ENCODE data around the gene BPIFB6. TPM values are rescaled to one million over a fixed set of nuclear protein-coding genes. Genes with fewer than 3 reads are reported as not detected.

Gene BPIFB6
- total RNA-seq, 1 experiment from 2014 or later, result not detected

- CTCF ChIA-PET, result no interaction called here
- no TSS peak for BruUV-seq (replicated peaks)
- Histone ChIP-seq H3K9me3 (ENCODE audit: control insufficient read depth, insufficient read depth, low read depth, low read length) (no peaks in the 10 kb centered on the region), H3K27me3 (ENCODE audit: control insufficient read depth, insufficient read depth, low read length) (no peaks in the 10 kb centered on the region), H3K4me3 (ENCODE audit: low read depth in 2 of 2, low read length in 2 of 2) (no peak overlapping the region), H3K36me3 (ENCODE audit: control insufficient read depth, insufficient read depth, low read length) (no peaks in the 10 kb centered on the region), H3K27ac (ENCODE audit: low read length) (no peak overlapping the region), H3K4me1 (ENCODE audit: control insufficient read depth, insufficient read depth, low read length) (no peaks in the 10 kb centered on the region)
- in situ Hi-C loops (cut with HindIII; ENCODE audit: low pct_unique_long_range_greater_than_20kb, low sequenced_read_pairs), result no loop called here
- ATAC-seq (no peak), DNase-seq (ENCODE audit: low read depth, low spot score) (no peak)
- TF ChIP-seq, protein P1, sequence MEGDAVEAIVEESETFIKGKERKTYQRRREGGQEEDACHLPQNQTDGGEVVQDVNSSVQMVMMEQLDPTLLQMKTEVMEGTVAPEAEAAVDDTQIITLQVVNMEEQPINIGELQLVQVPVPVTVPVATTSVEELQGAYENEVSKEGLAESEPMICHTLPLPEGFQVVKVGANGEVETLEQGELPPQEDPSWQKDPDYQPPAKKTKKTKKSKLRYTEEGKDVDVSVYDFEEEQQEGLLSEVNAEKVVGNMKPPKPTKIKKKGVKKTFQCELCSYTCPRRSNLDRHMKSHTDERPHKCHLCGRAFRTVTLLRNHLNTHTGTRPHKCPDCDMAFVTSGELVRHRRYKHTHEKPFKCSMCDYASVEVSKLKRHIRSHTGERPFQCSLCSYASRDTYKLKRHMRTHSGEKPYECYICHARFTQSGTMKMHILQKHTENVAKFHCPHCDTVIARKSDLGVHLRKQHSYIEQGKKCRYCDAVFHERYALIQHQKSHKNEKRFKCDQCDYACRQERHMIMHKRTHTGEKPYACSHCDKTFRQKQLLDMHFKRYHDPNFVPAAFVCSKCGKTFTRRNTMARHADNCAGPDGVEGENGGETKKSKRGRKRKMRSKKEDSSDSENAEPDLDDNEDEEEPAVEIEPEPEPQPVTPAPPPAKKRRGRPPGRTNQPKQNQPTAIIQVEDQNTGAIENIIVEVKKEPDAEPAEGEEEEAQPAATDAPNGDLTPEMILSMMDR (IDR thresholded peaks at IDR 0.05), result no peak
- intact Hi-C loops (cut with micrococcal nuclease; ENCODE audit: unreplicated experiment), result no loop called here
- POLR2A ChIA-PET, result no interaction called here
Observed at GRCh38 chr20:32984631-32985354, 46.7 kb upstream of the BPIFB6 start.

DNA sequence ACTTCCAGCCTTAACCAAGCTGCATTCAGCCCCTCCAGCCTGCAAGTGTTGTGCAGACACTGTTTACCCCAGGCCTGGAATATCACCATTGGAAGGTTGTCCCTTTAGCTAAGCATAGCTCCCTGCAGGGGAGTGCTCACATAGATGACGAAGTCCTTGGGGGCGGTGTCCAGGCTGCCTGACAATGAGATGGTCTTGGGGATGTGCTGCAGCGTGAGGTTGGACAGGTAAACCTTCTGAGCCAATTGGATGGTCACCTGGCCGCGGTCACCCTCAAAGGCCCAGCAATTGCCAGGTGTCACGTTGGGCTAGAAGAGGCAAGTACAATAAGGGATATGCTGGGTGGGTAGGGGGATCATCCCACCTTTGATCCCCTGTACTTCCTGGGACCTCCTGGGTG is 45.9 kb upstream of the BPIFB6 start:
- TF ChIP-seq POLR2AphosphoS5 (IDR thresholded peaks at IDR 0.05; ENCODE audit: low read depth, low read length), result no peak
- TF ChIP-seq SIN3A (IDR thresholded peaks at IDR 0.05; ENCODE audit: borderline replicate concordance, insufficient read depth, low read depth, low read length), result no peak
- TF ChIP-seq, protein P1 (IDR thresholded peaks at IDR 0.05), result no peak
- no peak for TF ChIP-seq TCF7L2 (IDR thresholded peaks at IDR 0.05; ENCODE audit: low read depth, low read length)
- TF ChIP-seq, protein P2, sequence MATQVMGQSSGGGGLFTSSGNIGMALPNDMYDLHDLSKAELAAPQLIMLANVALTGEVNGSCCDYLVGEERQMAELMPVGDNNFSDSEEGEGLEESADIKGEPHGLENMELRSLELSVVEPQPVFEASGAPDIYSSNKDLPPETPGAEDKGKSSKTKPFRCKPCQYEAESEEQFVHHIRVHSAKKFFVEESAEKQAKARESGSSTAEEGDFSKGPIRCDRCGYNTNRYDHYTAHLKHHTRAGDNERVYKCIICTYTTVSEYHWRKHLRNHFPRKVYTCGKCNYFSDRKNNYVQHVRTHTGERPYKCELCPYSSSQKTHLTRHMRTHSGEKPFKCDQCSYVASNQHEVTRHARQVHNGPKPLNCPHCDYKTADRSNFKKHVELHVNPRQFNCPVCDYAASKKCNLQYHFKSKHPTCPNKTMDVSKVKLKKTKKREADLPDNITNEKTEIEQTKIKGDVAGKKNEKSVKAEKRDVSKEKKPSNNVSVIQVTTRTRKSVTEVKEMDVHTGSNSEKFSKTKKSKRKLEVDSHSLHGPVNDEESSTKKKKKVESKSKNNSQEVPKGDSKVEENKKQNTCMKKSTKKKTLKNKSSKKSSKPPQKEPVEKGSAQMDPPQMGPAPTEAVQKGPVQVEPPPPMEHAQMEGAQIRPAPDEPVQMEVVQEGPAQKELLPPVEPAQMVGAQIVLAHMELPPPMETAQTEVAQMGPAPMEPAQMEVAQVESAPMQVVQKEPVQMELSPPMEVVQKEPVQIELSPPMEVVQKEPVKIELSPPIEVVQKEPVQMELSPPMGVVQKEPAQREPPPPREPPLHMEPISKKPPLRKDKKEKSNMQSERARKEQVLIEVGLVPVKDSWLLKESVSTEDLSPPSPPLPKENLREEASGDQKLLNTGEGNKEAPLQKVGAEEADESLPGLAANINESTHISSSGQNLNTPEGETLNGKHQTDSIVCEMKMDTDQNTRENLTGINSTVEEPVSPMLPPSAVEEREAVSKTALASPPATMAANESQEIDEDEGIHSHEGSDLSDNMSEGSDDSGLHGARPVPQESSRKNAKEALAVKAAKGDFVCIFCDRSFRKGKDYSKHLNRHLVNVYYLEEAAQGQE (IDR thresholded peaks at IDR 0.05; ENCODE audit: insufficient read depth in 1 of 2, low read depth in 2 of 2, low read length in 1 of 2), result no peak
- Histone ChIP-seq H3K4me1 (ENCODE audit: control insufficient read depth, insufficient read depth, low read length) (no peaks in the 10 kb centered on the region), H3K9me3 (ENCODE audit: control insufficient read depth, insufficient read depth, low read depth, low read length) (no peaks in the 10 kb centered on the region), H3K27ac (ENCODE audit: low read length) (no peak overlapping the region), H3K27me3 (ENCODE audit: control insufficient read depth, insufficient read depth, low read length) (no peaks in the 10 kb centered on the region), H3K36me3 (ENCODE audit: control insufficient read depth, insufficient read depth, low read length) (no peaks in the 10 kb centered on the region), H3K4me3 (ENCODE audit: low read depth in 2 of 2, low read length in 2 of 2) (no peak overlapping the region)
- no peak for DNase-seq (ENCODE audit: low read depth, low spot score)
- no peak for ATAC-seq
- ChIA-PET POLR2A (no interaction called here), CTCF (interaction anchor here (0.5 kb wide), 1 partner anchor 67 kb away, joined by 4 read pairs; no protein-coding TSS in a partner anchor)
- intact Hi-C loops (cut with micrococcal nuclease; ENCODE audit: unreplicated experiment), result no loop called here
- no TSS peak for BruUV-seq (replicated peaks)
- in situ Hi-C loops (cut with HindIII; ENCODE audit: low pct_unique_long_range_greater_than_20kb, low sequenced_read_pairs), result no loop called here

Data from Panc1 (cell line).